ENCODE results near the gene CACFD1. TPM values are rescaled to one million over a fixed set of nuclear protein-coding genes. Genes with fewer than 3 reads are reported as not detected.
A peak's percentile ranks its signal among the peaks of the same experiment; 100 is the strongest.

Gene CACFD1
- total RNA-seq (2016; rRNA removed; fragmentation: Illumina TruSeq; extraction: Trizol), result 8.2 and 13.8 TPM in 2 replicates
- 3.2 and 3.9 TPM in 2 replicates for total RNA-seq (2016; cell fraction: cytosol; rRNA removed; fragmentation: Illumina TruSeq; extraction: Trizol; ENCODE audit: low read depth)
- 7.9 and 15.6 TPM in 2 replicates for total RNA-seq (2016; cell fraction: insoluble cytoplasmic fraction; rRNA removed; fragmentation: Illumina TruSeq; extraction: Trizol)
- 10.0 and 11.4 TPM in 2 replicates for total RNA-seq (2016; cell fraction: membrane; rRNA removed; fragmentation: Illumina TruSeq; extraction: Trizol)
- total RNA-seq (2016; cell fraction: nucleus; rRNA removed; fragmentation: Illumina TruSeq; extraction: Trizol), result 12.1 and 14.4 TPM in 2 replicates
- 14.6 and 21.3 TPM in 2 replicates for polyA plus RNA-seq (2011; rRNA removed)
- polyA plus RNA-seq (2011; cell fraction: cytosol; rRNA removed), result 13.1 and 15.4 TPM in 2 replicates
- 33.2 and 35.5 TPM in 2 replicates for polyA plus RNA-seq (2011; cell fraction: nucleus; rRNA removed)
- polyA plus RNA-seq (2012), result 12.0 and 17.4 TPM in 2 replicates
- polyA plus RNA-seq (2016; cell fraction: cytosol; fragmentation: Illumina TruSeq; extraction: Trizol; ENCODE audit: low read depth), result 3.2 and 4.4 TPM in 2 replicates
- polyA plus RNA-seq (2016; cell fraction: insoluble cytoplasmic fraction; fragmentation: Illumina TruSeq; extraction: Trizol; ENCODE audit: low read depth), result 8.6 and 9.0 TPM in 2 replicates
- 8.8 and 9.3 TPM in 2 replicates for polyA plus RNA-seq (2016; cell fraction: membrane; fragmentation: Illumina TruSeq; extraction: Trizol; ENCODE audit: low read depth)
- 20.0 and 22.0 TPM in 2 replicates for polyA plus RNA-seq (2016; cell fraction: nucleus; fragmentation: Illumina TruSeq; extraction: Trizol; ENCODE audit: insufficient read depth, low read depth)
- 8.1 and 55.0 TPM in 2 replicates for polyA minus RNA-seq (2011; rRNA and poly(A)+ RNA removed; ENCODE audit: low replicate concordance)
- polyA minus RNA-seq (2011; cell fraction: cytosol; rRNA and poly(A)+ RNA removed), result 7.1 and 8.0 TPM in 2 replicates
- polyA minus RNA-seq (2011; cell fraction: nucleus; rRNA and poly(A)+ RNA removed), result 25.4 and 28.7 TPM in 2 replicates
- percentile 71 among the genes with signal in this experiment for Bru-seq, nascent RNA
- percentile 72 among the genes with signal in this experiment for BruChase-seq, experiment 1, labeled RNA remaining after a 6-hour chase
- BruChase-seq, experiment 2, labeled RNA remaining after a 2-hour chase, result percentile 68 among the genes with signal in this experiment
- long read RNA-seq, experiment 1, transcript CACFD1-202 (5 exons, 2,794 nt), result major isoform, 9 of 19 reads
- long read RNA-seq, experiment 1, partial matches to known transcripts, result 0 of 19 reads
- long read RNA-seq, experiment 1, other reads (novel, unspliced or antisense), result 9 of 19 reads
- long read RNA-seq, experiment 2, transcript CACFD1-202 (5 exons, 2,794 nt), result major isoform, 33 of 81 reads
- long read RNA-seq, experiment 2, transcript CACFD1-201 (4 exons, 2,688 nt), result minor isoform, 11 of 81 reads
- long read RNA-seq, experiment 2, partial matches to known transcripts, result 7 of 81 reads
- long read RNA-seq, experiment 2, other reads (novel, unspliced or antisense), result 30 of 81 reads

- Histone ChIP-seq H3K79me2 (ENCODE audit: insufficient read depth, low read length) (peaks cover 14% of the 10 kb centered on the region), H3K4me2 (ENCODE audit: low read depth, low read length) (peak within 1 kb of the TSS; percentile 99), H3K36me3 (replicated peaks in 1 of 2; ENCODE audit: control insufficient read depth in 1 of 2, insufficient read depth in 2 of 2, low read length in 2 of 2) (peaks cover 5 to 7% of the 10 kb centered on the region in 2 experiments; a peak in 2 of 5 replicates), H3K4me1 (ENCODE audit: insufficient read depth, low read length) (peaks cover 52% of the 10 kb centered on the region), H3K4me3 (replicated peaks in 1 of 3; ENCODE audit: insufficient read depth in 1 of 3, low read depth in 2 of 3, low read length in 3 of 3) (peak within 1 kb of the TSS; percentile 89 to 94 (median 89)), H4K20me1 (ENCODE audit: insufficient read depth, low read length) (no peaks in the 10 kb centered on the region; the same call in 1 of the 2 replicates), H3K9ac (ENCODE audit: insufficient read depth, low read depth, low read length) (peak within 1 kb of the TSS; percentile 98), H2AFZ (ENCODE audit: low read length) (no peak within 1 kb of the TSS), H3K27ac (ENCODE audit: extremely low read length, insufficient read depth, low read length) (peak within 1 kb of the TSS; percentile 99), H3K27me3 (ENCODE audit: control insufficient read depth in 1 of 2, insufficient read depth in 2 of 2, low read length in 2 of 2) (no peaks in the 10 kb centered on the region; a peak in 1 of 5 replicates), H3K9me3 (ENCODE audit: low read length) (no peaks in the 10 kb centered on the region)
- ATAC-seq (peak; percentile 75), DNase-seq (ENCODE audit: low spot score) (peak; percentile 93), FAIRE-seq (peak; percentile 73)
- BruUV-seq (replicated peaks), result no TSS peak
- POLR2A ChIA-PET, result interaction anchor here (0.7 to 3.2 kb wide), 35 partner anchors 9 to 429 kb away, joined by 3 to 50 read pairs (median 5); partner anchors contain the start of genes ADAMTS13, GTF3C5, MED22 and REXO4
- CTCF ChIA-PET (ENCODE audit: low intra/inter-chr PET ratio, low total read pairs), result no interaction called here
- intact Hi-C loops (cut with micrococcal nuclease; ENCODE audit: unreplicated experiment), result loop anchor here (1.0 kb wide), 1 partner anchor 20 kb away; the partner anchor contains the start of gene SLC2A6
- WGBS (ENCODE audit: low lambda C conversion rate), result 0% methylated on average over 18 of the region's 86 CpGs
- in situ Hi-C loops (cut with HindIII; ENCODE audit: extremely low pct_ligation_motif_present, low pct_unique_long_range_greater_than_20kb), result no loop called here
- TF ChIP-seq NR2F6 (IDR thresholded peaks at IDR 0.05) (no peak), NR2F6 (CRISPR knock-in tag; IDR thresholded peaks at IDR 0.05) (no peak), NCOA2 (CRISPR knock-in tag; IDR thresholded peaks at IDR 0.05) (no peak), ZNF713 (CRISPR knock-in tag; IDR thresholded peaks at IDR 0.05) (no peak), GMEB2 (CRISPR knock-in tag; IDR thresholded peaks at IDR 0.05; ENCODE audit: low read depth) (no peak), BRCA1 (CRISPR knock-in tag; IDR thresholded peaks at IDR 0.05) (no peak), ARNT2 (CRISPR knock-in tag; IDR thresholded peaks at IDR 0.05; ENCODE audit: low read depth) (no peak), NONO (IDR thresholded peaks at IDR 0.05) (no peak), NONO (CRISPR knock-in tag; conservative IDR thresholded peaks at IDR 0.05) (no peak; the same call in 1 of the 2 replicates)
- TF ChIP-seq, protein P1, sequence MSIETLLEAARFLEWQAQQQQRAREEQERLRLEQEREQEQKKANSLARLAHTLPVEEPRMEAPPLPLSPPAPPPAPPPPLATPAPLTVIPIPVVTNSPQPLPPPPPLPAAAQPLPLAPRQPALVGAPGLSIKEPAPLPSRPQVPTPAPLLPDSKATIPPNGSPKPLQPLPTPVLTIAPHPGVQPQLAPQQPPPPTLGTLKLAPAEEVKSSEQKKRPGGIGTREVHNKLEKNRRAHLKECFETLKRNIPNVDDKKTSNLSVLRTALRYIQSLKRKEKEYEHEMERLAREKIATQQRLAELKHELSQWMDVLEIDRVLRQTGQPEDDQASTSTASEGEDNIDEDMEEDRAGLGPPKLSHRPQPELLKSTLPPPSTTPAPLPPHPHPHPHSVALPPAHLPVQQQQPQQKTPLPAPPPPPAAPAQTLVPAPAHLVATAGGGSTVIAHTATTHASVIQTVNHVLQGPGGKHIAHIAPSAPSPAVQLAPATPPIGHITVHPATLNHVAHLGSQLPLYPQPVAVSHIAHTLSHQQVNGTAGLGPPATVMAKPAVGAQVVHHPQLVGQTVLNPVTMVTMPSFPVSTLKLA (IDR thresholded peaks at IDR 0.05), result no peak
- TF ChIP-seq, protein P2, sequence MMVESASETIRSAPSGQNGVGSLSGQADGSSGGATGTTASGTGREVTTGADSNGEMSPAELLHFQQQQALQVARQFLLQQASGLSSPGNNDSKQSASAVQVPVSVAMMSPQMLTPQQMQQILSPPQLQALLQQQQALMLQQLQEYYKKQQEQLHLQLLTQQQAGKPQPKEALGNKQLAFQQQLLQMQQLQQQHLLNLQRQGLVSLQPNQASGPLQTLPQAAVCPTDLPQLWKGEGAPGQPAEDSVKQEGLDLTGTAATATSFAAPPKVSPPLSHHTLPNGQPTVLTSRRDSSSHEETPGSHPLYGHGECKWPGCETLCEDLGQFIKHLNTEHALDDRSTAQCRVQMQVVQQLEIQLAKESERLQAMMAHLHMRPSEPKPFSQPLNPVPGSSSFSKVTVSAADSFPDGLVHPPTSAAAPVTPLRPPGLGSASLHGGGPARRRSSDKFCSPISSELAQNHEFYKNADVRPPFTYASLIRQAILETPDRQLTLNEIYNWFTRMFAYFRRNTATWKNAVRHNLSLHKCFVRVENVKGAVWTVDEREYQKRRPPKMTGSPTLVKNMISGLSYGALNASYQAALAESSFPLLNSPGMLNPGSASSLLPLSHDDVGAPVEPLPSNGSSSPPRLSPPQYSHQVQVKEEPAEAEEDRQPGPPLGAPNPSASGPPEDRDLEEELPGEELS (CRISPR knock-in tag; IDR thresholded peaks at IDR 0.05), result no peak
These were observed at the start of gene CACFD1 for GRCh38 chr9:133459476-133460404. CACFD1 (plus strand) TSS chr9:133459978; CDS start chr9:133460067, 89 bp downstream.

Data from HepG2 (cell line).